ENCODE measurements around the gene MRPL1. TPM values are rescaled to one million over a fixed set of nuclear protein-coding genes. Genes with fewer than 3 reads are reported as not detected.

MRPL1 gene
- total RNA-seq, 1 donor from 2014 or later: 50.8 TPM

GRCh38 chr4:77821775-77822174, 40.9 kb upstream of the MRPL1 start:
- Histone ChIP-seq H3K36me3 (no peaks in the 10 kb centered on the region), H3K27ac (replicated peaks) (peak overlapping the region; percentile 96), H3K27me3 (ENCODE audit: low read depth) (no peaks in the 10 kb centered on the region), H3K9me3 (replicated peaks) (no peaks in the 10 kb centered on the region), H3K4me1 (peaks cover 45% of the 10 kb centered on the region), H3K4me3 (peak overlapping the region; percentile 79)
- intact Hi-C loops (cut with micrococcal nuclease): no loop called here
- TF ChIP-seq CTCF (IDR thresholded peaks at IDR 0.05; ENCODE audit: borderline replicate concordance): no peak
- DNase-seq: no peak

GRCh38 chr4:77826275-77826674, 36.4 kb upstream of the MRPL1 start:
- Histone ChIP-seq H3K36me3 (no peaks in the 10 kb centered on the region), H3K9me3 (replicated peaks) (no peaks in the 10 kb centered on the region), H3K27me3 (ENCODE audit: low read depth) (no peaks in the 10 kb centered on the region), H3K4me1 (peaks cover 8% of the 10 kb centered on the region), H3K4me3 (no peak overlapping the region), H3K27ac (replicated peaks) (no peak overlapping the region)
- no peak for DNase-seq
- no peak for TF ChIP-seq CTCF (IDR thresholded peaks at IDR 0.05; ENCODE audit: borderline replicate concordance)
- intact Hi-C loops (cut with micrococcal nuclease): no loop called here

- H3K27ac ChIP-seq (replicated peaks): no peak overlapping the region
- intact Hi-C loops (cut with micrococcal nuclease): no loop called here
- TF ChIP-seq CTCF (IDR thresholded peaks at IDR 0.05; ENCODE audit: borderline replicate concordance): no peak
- H3K4me3 ChIP-seq: no peak overlapping the region
- H3K4me1 ChIP-seq: no peaks in the 10 kb centered on the region
- H3K9me3 ChIP-seq (replicated peaks): no peaks in the 10 kb centered on the region
- no peaks in the 10 kb centered on the region for H3K36me3 ChIP-seq
- H3K27me3 ChIP-seq (ENCODE audit: low read depth): no peaks in the 10 kb centered on the region
- DNase-seq: no peak
These were observed 35.3 kb upstream of the MRPL1 start for GRCh38 chr4:77827343-77827742.

- Histone ChIP-seq H3K9me3 (replicated peaks) (no peaks in the 10 kb centered on the region), H3K4me3 (no peak overlapping the region), H3K27ac (replicated peaks) (no peak overlapping the region), H3K4me1 (no peaks in the 10 kb centered on the region), H3K36me3 (no peaks in the 10 kb centered on the region), H3K27me3 (ENCODE audit: low read depth) (peaks cover 9% of the 10 kb centered on the region)
- TF ChIP-seq CTCF (IDR thresholded peaks at IDR 0.05; ENCODE audit: borderline replicate concordance): no peak
- no peak for DNase-seq
- intact Hi-C loops (cut with micrococcal nuclease): no loop called here
These were observed 29.4 kb upstream of the MRPL1 start for GRCh38 chr4:77833126-77833724.

- Histone ChIP-seq H3K4me1 (no peaks in the 10 kb centered on the region), H3K27me3 (ENCODE audit: low read depth) (peaks cover 9% of the 10 kb centered on the region), H3K36me3 (no peaks in the 10 kb centered on the region), H3K27ac (replicated peaks) (no peak overlapping the region), H3K4me3 (no peak overlapping the region), H3K9me3 (replicated peaks) (no peaks in the 10 kb centered on the region)
- TF ChIP-seq CTCF (IDR thresholded peaks at IDR 0.05; ENCODE audit: borderline replicate concordance): no peak
- intact Hi-C loops (cut with micrococcal nuclease): no loop called here
- no peak for DNase-seq
These were observed 28.2 kb upstream of the MRPL1 start for GRCh38 chr4:77834403-77834802.
